ENCODE data around the gene SVEP1. TPM values are rescaled to one million over a fixed set of nuclear protein-coding genes. Genes with fewer than 3 reads are reported as not detected.

SVEP1 gene
- total RNA-seq, 1 donor from 2014 or later: 0.10 TPM

DNA sequence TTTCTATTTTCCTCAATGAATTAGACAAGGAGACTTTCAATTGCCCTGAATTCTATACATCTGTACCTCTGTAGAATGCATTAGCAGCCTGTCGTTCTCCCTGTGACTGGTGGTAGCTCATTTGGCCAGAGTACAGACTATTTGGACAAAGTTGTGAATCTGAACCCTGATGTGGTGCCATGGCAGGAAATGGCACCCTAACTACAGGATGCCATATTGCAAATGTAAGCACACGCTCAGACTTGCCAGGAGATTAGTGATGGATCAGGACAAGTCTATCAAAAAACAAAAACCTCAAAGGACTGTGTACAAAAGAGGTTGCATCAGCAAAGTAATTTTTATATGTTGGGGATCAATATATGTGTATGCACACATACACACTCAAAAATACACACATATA is 58.3 kb downstream of the SVEP1 start:
- no peaks in the 10 kb centered on the region for H3K36me3 Mint-ChIP-seq (ENCODE audit: unreplicated experiment)
- no peaks in the 10 kb centered on the region for H3K4me1 Mint-ChIP-seq (ENCODE audit: low read depth, unreplicated experiment)
- DNase-seq: no peak
- H3K27ac Mint-ChIP-seq (ENCODE audit: unreplicated experiment): no peak overlapping the region
- no peaks in the 10 kb centered on the region for H3K27me3 Mint-ChIP-seq (ENCODE audit: unreplicated experiment)
- TF ChIP-seq, protein P1, sequence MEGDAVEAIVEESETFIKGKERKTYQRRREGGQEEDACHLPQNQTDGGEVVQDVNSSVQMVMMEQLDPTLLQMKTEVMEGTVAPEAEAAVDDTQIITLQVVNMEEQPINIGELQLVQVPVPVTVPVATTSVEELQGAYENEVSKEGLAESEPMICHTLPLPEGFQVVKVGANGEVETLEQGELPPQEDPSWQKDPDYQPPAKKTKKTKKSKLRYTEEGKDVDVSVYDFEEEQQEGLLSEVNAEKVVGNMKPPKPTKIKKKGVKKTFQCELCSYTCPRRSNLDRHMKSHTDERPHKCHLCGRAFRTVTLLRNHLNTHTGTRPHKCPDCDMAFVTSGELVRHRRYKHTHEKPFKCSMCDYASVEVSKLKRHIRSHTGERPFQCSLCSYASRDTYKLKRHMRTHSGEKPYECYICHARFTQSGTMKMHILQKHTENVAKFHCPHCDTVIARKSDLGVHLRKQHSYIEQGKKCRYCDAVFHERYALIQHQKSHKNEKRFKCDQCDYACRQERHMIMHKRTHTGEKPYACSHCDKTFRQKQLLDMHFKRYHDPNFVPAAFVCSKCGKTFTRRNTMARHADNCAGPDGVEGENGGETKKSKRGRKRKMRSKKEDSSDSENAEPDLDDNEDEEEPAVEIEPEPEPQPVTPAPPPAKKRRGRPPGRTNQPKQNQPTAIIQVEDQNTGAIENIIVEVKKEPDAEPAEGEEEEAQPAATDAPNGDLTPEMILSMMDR (IDR thresholded peaks at IDR 0.05; ENCODE audit: partially characterized antibody, unreplicated experiment): no peak
- H3K9me3 Mint-ChIP-seq (ENCODE audit: unreplicated experiment): no peaks in the 10 kb centered on the region
- no peak overlapping the region for H3K4me3 Mint-ChIP-seq (ENCODE audit: unreplicated experiment)

DNA sequence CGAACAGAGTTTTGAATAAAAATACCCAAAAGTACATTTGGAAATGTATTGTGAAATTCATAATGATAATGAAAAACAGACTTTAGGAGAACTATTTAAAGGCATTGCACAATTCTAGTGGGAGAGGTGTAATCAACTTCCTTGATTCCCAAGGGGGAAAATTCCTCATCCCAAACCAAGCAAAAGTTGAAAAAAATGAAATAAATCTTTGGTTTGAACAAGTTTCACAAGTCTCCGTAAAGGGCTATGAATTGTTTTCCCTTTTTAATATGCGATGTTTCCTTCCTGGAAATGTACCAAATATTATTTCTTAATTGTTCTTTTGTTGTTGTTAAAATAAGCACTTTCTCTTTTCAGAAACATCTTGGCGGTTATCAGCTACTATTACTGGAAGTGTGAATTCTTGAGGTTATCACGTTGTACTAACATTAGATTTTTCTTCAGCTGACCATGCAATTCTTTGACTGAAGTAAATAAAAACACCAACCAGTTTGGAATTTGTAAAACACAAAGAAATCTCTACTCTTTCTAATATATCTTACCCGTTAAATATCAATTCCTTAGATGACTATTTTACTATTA is 59.3 kb downstream of the SVEP1 start:
- H3K27me3 Mint-ChIP-seq (ENCODE audit: unreplicated experiment): no peaks in the 10 kb centered on the region
- no peaks in the 10 kb centered on the region for H3K36me3 Mint-ChIP-seq (ENCODE audit: unreplicated experiment)
- TF ChIP-seq, protein P1 (IDR thresholded peaks at IDR 0.05; ENCODE audit: partially characterized antibody, unreplicated experiment): no peak
- no peaks in the 10 kb centered on the region for H3K9me3 Mint-ChIP-seq (ENCODE audit: unreplicated experiment)
- H3K4me1 Mint-ChIP-seq (ENCODE audit: low read depth, unreplicated experiment): no peaks in the 10 kb centered on the region
- no peak overlapping the region for H3K27ac Mint-ChIP-seq (ENCODE audit: unreplicated experiment)
- no peak overlapping the region for H3K4me3 Mint-ChIP-seq (ENCODE audit: unreplicated experiment)
- no peak for DNase-seq

GRCh38 chr9:110517483-110517882 is 62.1 kb downstream of the SVEP1 start:
- H3K9me3 Mint-ChIP-seq (ENCODE audit: unreplicated experiment): no peaks in the 10 kb centered on the region
- no peaks in the 10 kb centered on the region for H3K27me3 Mint-ChIP-seq (ENCODE audit: unreplicated experiment)
- TF ChIP-seq, protein P1 (IDR thresholded peaks at IDR 0.05; ENCODE audit: partially characterized antibody, unreplicated experiment): no peak
- no peak overlapping the region for H3K4me3 Mint-ChIP-seq (ENCODE audit: unreplicated experiment)
- no peaks in the 10 kb centered on the region for H3K4me1 Mint-ChIP-seq (ENCODE audit: low read depth, unreplicated experiment)
- no peak overlapping the region for H3K27ac Mint-ChIP-seq (ENCODE audit: unreplicated experiment)
- DNase-seq: no peak
- no peaks in the 10 kb centered on the region for H3K36me3 Mint-ChIP-seq (ENCODE audit: unreplicated experiment)

DNA sequence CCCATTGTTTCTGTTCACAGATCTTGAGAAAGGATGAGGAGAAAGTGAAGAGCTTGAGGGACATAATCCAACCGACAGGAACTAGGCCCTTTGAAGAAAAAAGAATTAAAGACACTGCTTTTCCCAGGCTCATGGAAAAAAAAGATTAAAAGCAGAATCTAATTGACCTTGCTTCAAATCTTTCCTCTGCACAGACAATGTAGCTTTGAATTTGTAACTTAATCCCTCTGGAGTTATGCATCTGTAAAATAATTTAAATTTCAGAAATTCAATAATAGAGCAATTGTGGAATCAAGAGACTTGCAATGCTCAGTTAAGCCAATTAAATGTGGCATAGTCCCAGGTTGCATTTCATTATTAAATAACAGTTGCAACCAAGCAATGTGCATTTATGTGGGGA is 64.6 kb downstream of the SVEP1 start:
- Mint-ChIP-seq H3K4me1 (ENCODE audit: low read depth, unreplicated experiment) (no peaks in the 10 kb centered on the region), H3K27ac (ENCODE audit: unreplicated experiment) (no peak overlapping the region), H3K36me3 (ENCODE audit: unreplicated experiment) (no peaks in the 10 kb centered on the region), H3K4me3 (ENCODE audit: unreplicated experiment) (no peak overlapping the region), H3K9me3 (ENCODE audit: unreplicated experiment) (no peaks in the 10 kb centered on the region), H3K27me3 (ENCODE audit: unreplicated experiment) (no peaks in the 10 kb centered on the region)
- DNase-seq: no peak
- TF ChIP-seq, protein P1 (IDR thresholded peaks at IDR 0.05; ENCODE audit: partially characterized antibody, unreplicated experiment): no peak

- no peak overlapping the region for H3K27ac Mint-ChIP-seq (ENCODE audit: unreplicated experiment)
- no peaks in the 10 kb centered on the region for H3K27me3 Mint-ChIP-seq (ENCODE audit: unreplicated experiment)
- DNase-seq: no peak
- no peaks in the 10 kb centered on the region for H3K4me1 Mint-ChIP-seq (ENCODE audit: low read depth, unreplicated experiment)
- H3K36me3 Mint-ChIP-seq (ENCODE audit: unreplicated experiment): no peaks in the 10 kb centered on the region
- no peak overlapping the region for H3K4me3 Mint-ChIP-seq (ENCODE audit: unreplicated experiment)
- TF ChIP-seq, protein P1 (IDR thresholded peaks at IDR 0.05; ENCODE audit: partially characterized antibody, unreplicated experiment): no peak
- no peaks in the 10 kb centered on the region for H3K9me3 Mint-ChIP-seq (ENCODE audit: unreplicated experiment)
These were observed 66.7 kb downstream of the SVEP1 start for GRCh38 chr9:110512817-110513216.
